GM12891 (cell line): ENCODE results near the gene ADK.
A peak's percentile ranks its signal among the peaks of the same experiment; 100 is the strongest.
"Not testable (repeated sequence)": the region's sequence is repeated elsewhere in the genome, so short reads cannot be mapped to it uniquely, and the experiment has no call there.

Experiments used
- DNase-seq: peaks from one replicate; pipeline ENCODE4 v3.0.0; 2011; ENCODE audit warnings: low spot score; ENCODE audit not compliant: insufficient read length
- FAIRE-seq: peaks from 2 replicates; lab custom pipeline; 2011; peaks lifted over from hg19 to GRCh38; lab: Jason Lieb, UNC
- PAX5 ChIP-seq: IDR thresholded peaks from 2 replicates; pipeline ENCODE4 v1.6.1; 2011; ENCODE audit warnings: low read length, moderate library complexity, mild to moderate bottlenecking; ENCODE audit not compliant: insufficient read depth, severe bottlenecking
- POLR2A ChIP-seq: IDR thresholded peaks from 2 replicates; pipeline ENCODE4 v1.6.1; 2011; ENCODE audit warnings: low read depth, low read length, control low read depth
- POLR2AphosphoS5 ChIP-seq: IDR thresholded peaks from 2 replicates; pipeline ENCODE4 v1.6.1; 2011; ENCODE audit warnings: low read depth, low read length, control low read depth
- POU2F2 ChIP-seq: IDR thresholded peaks from 2 replicates; pipeline ENCODE4 v1.6.1; 2011; ENCODE audit warnings: low read depth, mild to moderate bottlenecking, control low read depth, low read length, moderate library complexity
- SPI1 ChIP-seq: IDR thresholded peaks from 2 replicates; pipeline ENCODE4 v1.6.1; 2011; ENCODE audit warnings: low read depth, low read length, control low read depth
- TAF1 ChIP-seq: IDR thresholded peaks from 2 replicates; pipeline ENCODE4 v1.6.1; 2011; ENCODE audit warnings: low read depth, low read length, control low read depth

Gene ADK

DNA sequence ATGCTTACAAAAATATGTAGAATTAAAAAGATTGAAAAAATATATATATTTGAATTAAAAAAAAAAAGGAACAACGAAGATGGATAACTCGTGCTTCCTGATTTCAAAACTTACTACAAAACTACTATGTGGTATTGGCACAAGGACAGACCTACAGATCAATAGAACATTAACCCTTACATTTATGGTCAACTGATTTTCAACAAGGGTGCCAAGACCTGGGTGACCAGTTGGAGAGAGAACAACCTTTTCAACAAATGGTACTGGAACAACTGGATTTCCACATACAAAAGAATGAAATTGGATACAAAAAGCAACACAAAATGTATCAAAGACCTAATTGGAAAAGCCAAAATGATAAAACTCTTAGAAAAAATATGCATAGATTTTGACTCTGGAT is 10.5 kb upstream of the ADK start:
- no peak for DNase-seq
- FAIRE-seq, result no peak
- TF ChIP-seq PAX5, result no peak
- no peak for TF ChIP-seq POLR2A
- no peak for TF ChIP-seq TAF1
- TF ChIP-seq SPI1, result no peak
- TF ChIP-seq POLR2AphosphoS5, result no peak
- no peak for TF ChIP-seq POU2F2

DNA sequence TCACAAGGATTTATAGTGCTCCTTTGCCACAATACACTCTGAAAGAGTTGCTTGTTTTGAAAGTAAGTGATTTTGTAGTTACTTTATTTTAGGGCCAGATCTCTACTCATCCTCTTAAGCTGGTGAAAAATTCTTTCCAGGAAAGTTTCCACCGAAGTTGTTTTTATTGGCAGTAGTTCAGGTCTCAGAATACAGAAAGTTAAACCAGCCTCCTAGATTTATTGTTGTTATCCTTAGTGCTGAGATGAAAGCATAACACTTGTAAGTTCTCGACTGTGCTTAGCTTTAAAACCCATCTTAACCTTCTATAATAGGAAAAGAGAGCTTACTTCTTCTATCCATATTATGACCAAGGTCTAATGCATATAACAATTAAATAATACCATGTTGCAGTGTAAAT is 5.9 kb upstream of the ADK start:
- TF ChIP-seq TAF1, result no peak
- no peak for TF ChIP-seq POU2F2
- no peak for TF ChIP-seq PAX5
- DNase-seq (no peak), FAIRE-seq (no peak)

DNA sequence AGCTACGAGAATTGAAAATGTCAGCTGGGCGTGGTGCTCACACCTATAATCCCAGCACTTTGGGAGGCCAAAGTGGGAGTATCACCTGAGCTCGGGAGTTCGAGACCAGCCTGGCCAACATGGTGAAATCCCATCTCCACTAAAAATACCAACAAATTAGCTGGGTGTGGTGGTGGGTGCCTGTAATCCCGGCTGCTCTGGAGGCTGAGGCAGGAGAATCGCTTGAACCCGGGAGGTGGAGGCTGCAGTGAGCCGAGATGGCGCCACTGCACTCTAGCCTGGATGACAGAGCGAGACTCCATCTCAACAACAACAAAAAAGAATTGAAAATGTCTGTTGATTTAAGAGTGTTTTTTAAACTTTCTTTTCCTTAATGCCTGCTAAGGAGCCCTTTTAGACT is 4.0 kb upstream of the ADK start:
- FAIRE-seq, DNase-seq: not testable (repeated sequence)

DNA sequence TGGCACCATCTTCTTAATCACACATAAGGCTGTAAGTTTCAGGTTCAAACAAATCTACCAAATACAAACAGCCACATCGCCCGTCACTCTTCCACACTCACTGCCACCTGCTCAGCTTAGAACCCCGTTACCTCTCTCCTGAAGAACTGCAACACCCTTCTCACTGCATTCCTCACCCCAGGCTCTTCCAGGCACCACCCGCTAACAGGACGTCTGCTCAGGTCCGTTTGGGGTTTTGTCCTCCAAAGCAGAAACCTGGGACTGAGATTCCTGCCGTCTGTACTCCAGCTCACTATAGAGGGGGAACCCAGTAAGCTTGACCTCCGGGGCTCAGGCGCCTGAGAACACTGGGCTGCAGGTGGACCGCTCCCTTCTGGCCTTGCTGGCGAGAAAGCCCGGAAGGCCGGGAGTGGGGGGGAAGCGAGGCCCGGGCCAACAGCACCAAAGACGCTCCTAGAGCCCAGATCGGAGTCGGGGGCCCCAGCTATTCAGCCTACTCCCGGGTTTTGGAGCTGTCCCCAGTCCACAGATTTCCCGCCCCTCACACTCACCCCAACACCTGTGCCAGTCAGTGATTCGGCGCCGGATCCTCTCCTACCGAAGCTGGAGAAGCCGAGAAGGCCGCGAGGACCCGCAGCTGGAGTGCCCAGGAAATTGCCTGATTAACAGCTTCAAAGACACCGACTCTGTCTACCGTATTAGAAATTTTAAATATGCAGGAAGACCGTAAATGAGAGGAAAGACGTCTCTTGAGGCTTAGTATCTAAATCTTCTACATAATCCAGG is 624 bp upstream of the ADK start, which contains the start of gene AP3M1:
AP3M1 (minus strand) TSS at position 625 of the 786 bp plus-strand sequence. CDS start 12,449 bp downstream, outside the sequence.
- DNase-seq, result peak; percentile 67
- TF ChIP-seq POLR2A, result peak; percentile 50; the same call in 1 of the 2 replicates
- TF ChIP-seq SPI1, result no peak
- peak; percentile 23 for FAIRE-seq

DNA sequence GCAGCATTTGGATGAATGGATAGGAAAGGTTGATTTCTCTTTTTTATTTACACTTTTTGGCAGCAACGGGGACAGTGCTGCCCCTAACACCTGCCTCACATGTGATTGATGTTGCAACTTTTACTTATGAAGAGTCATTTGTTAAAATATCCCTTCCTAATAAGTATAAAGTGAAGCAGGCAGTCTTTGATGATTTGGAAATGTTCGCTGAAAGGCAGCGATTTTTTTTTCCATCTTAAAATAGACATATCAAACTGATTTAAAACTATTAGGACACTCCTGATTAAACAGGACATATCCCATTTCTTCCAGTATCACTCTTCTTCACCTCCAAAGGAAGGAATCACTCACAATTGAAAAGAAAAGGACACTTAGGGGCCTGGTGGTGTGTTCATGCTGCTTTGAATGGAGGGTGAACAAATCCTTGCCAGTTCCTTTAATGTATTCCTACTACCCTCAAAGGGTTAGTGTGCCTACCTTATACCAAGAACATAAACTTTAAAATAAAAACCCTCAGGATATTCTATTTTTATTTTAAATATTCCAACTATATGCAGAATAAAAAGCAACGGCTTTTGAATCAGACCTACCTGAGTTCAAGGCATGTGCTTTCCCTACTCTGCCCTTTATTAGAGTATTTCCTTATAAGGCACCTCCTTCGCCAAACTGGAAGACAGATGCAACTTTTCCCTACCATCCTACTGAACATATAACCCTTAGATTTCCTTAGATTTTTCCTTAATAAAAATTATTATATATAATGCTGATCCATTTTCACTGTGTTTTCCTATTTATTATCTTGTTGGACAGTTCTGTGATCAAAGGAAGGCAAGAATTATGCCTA is 1.1 kb downstream of the ADK start:
- no peak for DNase-seq
- no peak for FAIRE-seq

DNA sequence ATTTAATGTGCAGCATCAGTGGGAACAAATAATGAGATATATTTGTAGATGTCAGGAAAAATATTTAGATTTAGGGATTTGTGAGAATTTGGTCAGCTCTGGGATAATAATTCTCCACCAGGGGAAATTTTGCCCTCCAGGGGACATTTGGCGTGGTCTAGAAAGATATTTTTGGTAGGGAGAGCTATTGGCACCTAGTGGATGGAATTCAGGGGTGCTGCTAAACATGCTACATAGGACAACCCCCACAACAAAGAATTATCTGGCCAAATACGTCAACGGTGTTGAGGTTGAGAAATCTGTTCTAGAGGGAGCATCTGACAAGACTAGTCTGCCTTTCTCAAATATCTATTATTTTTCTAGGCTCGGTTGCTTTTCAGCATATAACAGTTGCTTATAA is 2.1 kb downstream of the ADK start:
- FAIRE-seq, result no peak
- no peak for DNase-seq
- TF ChIP-seq POU2F2, result no peak
- no peak for TF ChIP-seq TAF1
- TF ChIP-seq POLR2A, result no peak
- no peak for TF ChIP-seq PAX5

More for the DNA sequence above, 1.1 kb downstream of the ADK start:
- no peak for TF ChIP-seq TAF1
- no peak for TF ChIP-seq POLR2A
- TF ChIP-seq POLR2AphosphoS5, result no peak
- TF ChIP-seq PAX5, result no peak
- no peak for TF ChIP-seq SPI1
- TF ChIP-seq POU2F2, result no peak

DNA sequence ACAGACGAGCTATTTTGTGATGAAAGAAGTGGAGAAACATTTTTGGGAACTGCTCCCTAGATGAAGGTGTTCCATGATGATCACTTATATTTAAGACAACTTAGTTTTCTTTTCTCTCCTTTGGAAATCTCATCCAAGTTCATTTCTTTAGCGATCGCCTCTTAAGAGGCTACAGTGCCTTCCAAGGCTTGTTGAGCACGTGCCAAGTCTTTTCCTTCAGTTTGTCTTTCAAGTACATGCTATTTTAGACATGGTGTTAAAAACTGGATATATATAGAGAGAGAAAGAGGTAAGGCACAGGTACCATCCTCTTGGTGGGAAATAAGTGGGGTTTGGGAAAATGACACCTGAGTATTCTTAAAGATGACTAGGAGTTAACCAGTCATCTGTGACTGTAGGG is 2.7 kb downstream of the ADK start:
- DNase-seq (no peak), FAIRE-seq (no peak)
- no peak for TF ChIP-seq POU2F2
- no peak for TF ChIP-seq PAX5
- TF ChIP-seq POLR2AphosphoS5, result no peak
- TF ChIP-seq TAF1, result no peak
- TF ChIP-seq POLR2A, result no peak
- TF ChIP-seq SPI1, result no peak

DNA sequence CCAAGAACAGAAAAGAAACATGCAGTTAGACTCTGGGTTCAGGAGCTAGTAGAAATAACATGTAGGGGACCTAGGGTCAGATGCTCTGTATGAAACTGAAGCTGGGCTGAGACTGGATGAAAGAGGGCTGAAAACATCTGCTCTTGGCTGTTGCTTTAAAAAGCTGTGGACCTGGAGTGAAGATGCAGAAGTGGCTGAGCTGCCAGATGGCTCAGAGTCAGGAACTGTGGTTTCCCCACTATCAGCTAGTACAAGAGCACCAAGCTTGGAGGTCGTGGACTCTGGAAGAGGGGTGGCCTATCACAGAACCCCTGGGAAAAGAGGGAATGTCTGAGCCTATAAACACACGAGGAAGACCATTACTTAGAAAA is 5.9 kb downstream of the ADK start:
- FAIRE-seq (no peak), DNase-seq (no peak)
- TF ChIP-seq POU2F2 (no peak), SPI1 (no peak), POLR2A (no peak), PAX5 (no peak), TAF1 (no peak), POLR2AphosphoS5 (no peak)

DNA sequence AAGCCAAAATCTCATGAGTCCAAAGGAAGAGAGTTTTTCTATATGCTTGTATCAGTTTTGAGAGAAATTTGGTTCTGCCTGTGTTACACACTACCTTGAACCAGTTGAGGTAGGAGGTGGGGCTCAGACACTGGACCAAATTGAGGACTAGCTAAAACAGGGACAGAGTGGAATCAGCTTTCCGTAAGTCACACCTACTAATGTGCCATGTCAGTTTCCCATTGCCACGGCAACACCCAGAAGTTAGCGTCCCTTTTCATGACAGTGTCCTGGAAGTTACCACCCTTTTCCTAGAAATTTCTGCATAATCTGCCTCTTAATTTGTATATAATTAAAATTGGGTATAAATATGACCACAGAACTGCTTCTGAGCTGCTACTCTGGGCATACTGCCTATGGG is 9.0 kb downstream of the ADK start:
- DNase-seq (no peak), FAIRE-seq (no peak)

More for the DNA sequence above, 9.0 kb downstream of the ADK start:
- TF ChIP-seq POU2F2 (no peak), POLR2AphosphoS5 (no peak), PAX5 (no peak), SPI1 (no peak), POLR2A (no peak), TAF1 (no peak)
